ENCODE measurements around the gene NXF3. TPM values are rescaled to one million over a fixed set of nuclear protein-coding genes. Genes with fewer than 3 reads are reported as not detected.
"Not testable (repeated sequence)": the region's sequence is repeated elsewhere in the genome, so short reads cannot be mapped to it uniquely, and the experiment has no call there.

Gene NXF3
- total RNA-seq = not detected in 2 replicates

- H3K4me3 ChIP-seq (ENCODE audit: low read depth, low read length) = no peak within 1 kb of the TSS
- no peak for DNase-seq (ENCODE audit: low read depth)
- TF ChIP-seq CTCF (conservative IDR thresholded peaks at IDR 0.05; ENCODE audit: low read depth, low read length) = no peak
Measured at GRCh38 chrX:103092942-103093341, at the start of gene NXF3. Gene NXF3, minus strand, starts transcription at chrX:103093143. Its CDS starts 120 bp downstream, at chrX:103093023.

- not testable (repeated sequence) for H3K4me3 ChIP-seq (ENCODE audit: low read depth, low read length); DNase-seq (ENCODE audit: low read depth)
Measured at GRCh38 chrX:103136528-103136927, 43.6 kb upstream of the NXF3 start.

- no peak for TF ChIP-seq CTCF (conservative IDR thresholded peaks at IDR 0.05; ENCODE audit: low read depth, low read length)
Measured at GRCh38 chrX:103124284-103124683, 31.3 kb upstream of the NXF3 start.

GRCh38 chrX:103120748-103121147 is 27.8 kb upstream of the NXF3 start:
- no peak overlapping the region for H3K4me3 ChIP-seq (ENCODE audit: low read depth, low read length)
- DNase-seq (ENCODE audit: low read depth) = no peak
- TF ChIP-seq CTCF (conservative IDR thresholded peaks at IDR 0.05; ENCODE audit: low read depth, low read length) = no peak

More at GRCh38 chrX:103124284-103124683, 31.3 kb upstream of the NXF3 start:
- no peak for DNase-seq (ENCODE audit: low read depth)
- H3K4me3 ChIP-seq (ENCODE audit: low read depth, low read length) = no peak overlapping the region

GRCh38 chrX:103116970-103117369 is 24.0 kb upstream of the NXF3 start:
- not testable (repeated sequence) for H3K4me3 ChIP-seq (ENCODE audit: low read depth, low read length); DNase-seq (ENCODE audit: low read depth)

GRCh38 chrX:103109497-103109896 is 16.6 kb upstream of the NXF3 start:
- not testable (repeated sequence) for DNase-seq (ENCODE audit: low read depth); H3K4me3 ChIP-seq (ENCODE audit: low read depth, low read length)

GRCh38 chrX:103107836-103108235 is 14.9 kb upstream of the NXF3 start:
- no peak for DNase-seq (ENCODE audit: low read depth)
- TF ChIP-seq CTCF (conservative IDR thresholded peaks at IDR 0.05; ENCODE audit: low read depth, low read length) = no peak

GRCh38 chrX:103107227-103107737 is 14.3 kb upstream of the NXF3 start:
- H3K4me3 ChIP-seq (ENCODE audit: low read depth, low read length); DNase-seq (ENCODE audit: low read depth): not testable (repeated sequence)

More at GRCh38 chrX:103107836-103108235, 14.9 kb upstream of the NXF3 start:
- no peak overlapping the region for H3K4me3 ChIP-seq (ENCODE audit: low read depth, low read length)

- not testable (repeated sequence) for H3K4me3 ChIP-seq (ENCODE audit: low read depth, low read length); DNase-seq (ENCODE audit: low read depth)
Measured at GRCh38 chrX:103104370-103104769, 11.4 kb upstream of the NXF3 start.

GRCh38 chrX:103103866-103104265 is 10.9 kb upstream of the NXF3 start:
- not testable (repeated sequence) for H3K4me3 ChIP-seq (ENCODE audit: low read depth, low read length); DNase-seq (ENCODE audit: low read depth)

Data from epithelial cell of proximal tubule (primary cell).